Skeletal muscle tissue (tissue), 4 donors: Measurements from ENCODE around the gene ERBB3. TPM values are rescaled to one million over a fixed set of nuclear protein-coding genes. Genes with fewer than 3 reads are reported as not detected.

Experiments
- H3K27ac ChIP-seq: one replicate; pipeline ENCODE4 v1.7.0; 2013; ENCODE audit warnings: mild to moderate bottlenecking, low read depth, low read length, inconsistent platforms
- H3K27me3 ChIP-seq, 3 donors: one replicate each; pipeline ENCODE4 v1.7.0; 2013; ENCODE audit warnings: low read length in 3 of 3; ENCODE audit not compliant: control insufficient read depth in 3 of 3, insufficient read depth in 3 of 3
- H3K36me3 ChIP-seq, 3 donors: one replicate each; pipeline ENCODE4 v1.7.0; 2013; ENCODE audit warnings: low read length in 3 of 3; ENCODE audit not compliant: control insufficient read depth in 3 of 3, insufficient read depth in 3 of 3
- H3K4me1 ChIP-seq, 3 donors: one replicate each; pipeline ENCODE4 v1.7.0; 2013; ENCODE audit warnings: low read length in 3 of 3, mild to moderate bottlenecking in 3 of 3; ENCODE audit not compliant: control insufficient read depth in 3 of 3, insufficient read depth in 3 of 3
- H3K4me3 ChIP-seq, 3 donors: one replicate each; pipeline ENCODE4 v1.7.0; 2013; ENCODE audit warnings: low read length in 3 of 3
- H3K9ac ChIP-seq, 3 donors: one replicate each; pipeline ENCODE4 v1.7.0; 2013; ENCODE audit warnings: low read length in 3 of 3, mild to moderate bottlenecking in 3 of 3, moderate library complexity in 2 of 3, low read depth in 1 of 3
- H3K9me3 ChIP-seq, 3 donors: one replicate each; pipeline ENCODE4 v1.7.0; 2013; ENCODE audit warnings: low read length in 3 of 3; ENCODE audit not compliant: control insufficient read depth in 3 of 3
- total RNA-seq: library from RNA; depleted of rRNA; stranded (reverse); fragments of >200 nt; gene quantifications from one replicate; pipeline ENCODE4 v1.2.3, GENCODE V29; 2014
- donor health status: Osteomylitis.

Gene ERBB3
- total RNA-seq, 1 donor from 2014 or later: 154 TPM

- H3K4me1 ChIP-seq: peaks cover 0 to 3% (median 0%) of the 10 kb centered on the region in 3 donors
- no peak overlapping the region for H3K9ac ChIP-seq
- no peak overlapping the region for H3K27ac ChIP-seq
- H3K4me3 ChIP-seq: no peak overlapping the region
- H3K27me3 ChIP-seq: no peaks in the 10 kb centered on the region
- H3K9me3 ChIP-seq: no peaks in the 10 kb centered on the region
- H3K36me3 ChIP-seq: no peaks in the 10 kb centered on the region
Measured at GRCh38 chr12:56087220-56087619, 7.3 kb downstream of the ERBB3 start.

DNA sequence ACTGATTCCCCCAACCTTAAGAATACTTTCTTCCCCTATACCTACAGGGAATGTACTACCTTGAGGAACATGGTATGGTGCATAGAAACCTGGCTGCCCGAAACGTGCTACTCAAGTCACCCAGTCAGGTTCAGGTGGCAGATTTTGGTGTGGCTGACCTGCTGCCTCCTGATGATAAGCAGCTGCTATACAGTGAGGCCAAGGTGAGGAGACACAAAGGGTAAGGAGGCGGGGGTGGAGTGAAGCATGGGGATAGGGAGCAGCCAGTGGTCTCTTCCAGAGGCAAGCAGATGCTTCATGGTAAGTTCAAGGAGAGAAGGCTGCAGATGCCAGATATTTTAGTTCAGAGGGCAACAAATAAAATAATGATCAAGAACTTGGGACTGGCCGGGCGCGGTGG, 17.8 kb downstream of the ERBB3 start:
- peaks cover 0 to under 1% (median 0%) of the 10 kb centered on the region in 3 donors for H3K4me1 ChIP-seq
- peaks cover 0 to 3% (median 0%) of the 10 kb centered on the region in 3 donors for H3K36me3 ChIP-seq
- H3K27ac ChIP-seq: no peak overlapping the region
- H3K9me3 ChIP-seq: no peaks in the 10 kb centered on the region
- peaks cover 0 to 3% (median 0%) of the 10 kb centered on the region in 3 donors for H3K27me3 ChIP-seq
- H3K4me3 ChIP-seq: no peak overlapping the region
- H3K9ac ChIP-seq: no peak overlapping the region

GRCh38 chr12:56098592-56098991, 18.6 kb downstream of the ERBB3 start:
- H3K4me1 ChIP-seq: peaks cover 5 to 9% (median 8%) of the 10 kb centered on the region in 3 donors
- H3K27ac ChIP-seq: no peak overlapping the region
- H3K27me3 ChIP-seq: peaks cover 0 to 3% (median 0%) of the 10 kb centered on the region in 3 donors
- H3K36me3 ChIP-seq: peaks cover 0 to 3% (median 0%) of the 10 kb centered on the region in 3 donors
- no peaks in the 10 kb centered on the region for H3K9me3 ChIP-seq
- H3K4me3 ChIP-seq: no peak overlapping the region
- H3K9ac ChIP-seq: no peak overlapping the region

GRCh38 chr12:56099787-56100186, 19.8 kb downstream of the ERBB3 start:
- no peak overlapping the region for H3K9ac ChIP-seq
- H3K27me3 ChIP-seq: peaks cover 0 to 3% (median 0%) of the 10 kb centered on the region in 3 donors
- H3K9me3 ChIP-seq: no peaks in the 10 kb centered on the region
- H3K36me3 ChIP-seq: peaks cover 0 to 3% (median 0%) of the 10 kb centered on the region in 3 donors
- no peak overlapping the region for H3K4me3 ChIP-seq
- H3K27ac ChIP-seq: no peak overlapping the region
- peaks cover 8 to 15% (median 9%) of the 10 kb centered on the region in 3 donors for H3K4me1 ChIP-seq

- H3K9ac ChIP-seq: no peak overlapping the region
- peaks cover 16 to 28% (median 22%) of the 10 kb centered on the region in 3 donors for H3K4me1 ChIP-seq
- no peaks in the 10 kb centered on the region for H3K9me3 ChIP-seq
- no peaks in the 10 kb centered on the region for H3K27me3 ChIP-seq
- H3K36me3 ChIP-seq: peaks cover 0 to 3% (median 0%) of the 10 kb centered on the region in 3 donors
- no peak overlapping the region for H3K4me3 ChIP-seq
- no peak overlapping the region for H3K27ac ChIP-seq
Measured at GRCh38 chr12:56101045-56101444, 21.1 kb downstream of the ERBB3 start.

DNA sequence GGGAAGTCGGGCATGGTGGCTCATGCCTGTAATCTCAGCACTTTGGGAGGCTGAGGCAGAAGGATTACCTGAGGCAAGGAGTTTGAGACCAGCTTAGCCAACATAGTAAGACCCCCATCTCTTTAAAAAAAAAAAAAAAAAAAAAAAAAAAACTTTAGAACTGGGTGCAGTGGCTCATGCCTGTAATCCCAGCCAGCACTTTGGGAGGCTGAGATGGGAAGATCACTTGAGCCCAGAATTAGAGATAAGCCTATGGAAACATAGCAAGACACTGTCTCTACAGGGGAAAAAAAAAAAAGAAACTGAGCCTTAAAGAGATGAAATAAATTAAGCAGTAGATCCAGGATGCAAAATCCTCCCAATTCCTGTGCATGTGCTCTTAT, 22.7 kb downstream of the ERBB3 start:
- H3K9me3 ChIP-seq: no peaks in the 10 kb centered on the region
- no peak overlapping the region for H3K27ac ChIP-seq
- H3K9ac ChIP-seq: no peak overlapping the region
- no peak overlapping the region for H3K4me3 ChIP-seq
- peaks cover 7 to 13% (median 11%) of the 10 kb centered on the region in 3 donors for H3K36me3 ChIP-seq
- H3K27me3 ChIP-seq: no peaks in the 10 kb centered on the region
- peaks cover 16 to 32% (median 23%) of the 10 kb centered on the region in 3 donors for H3K4me1 ChIP-seq

DNA sequence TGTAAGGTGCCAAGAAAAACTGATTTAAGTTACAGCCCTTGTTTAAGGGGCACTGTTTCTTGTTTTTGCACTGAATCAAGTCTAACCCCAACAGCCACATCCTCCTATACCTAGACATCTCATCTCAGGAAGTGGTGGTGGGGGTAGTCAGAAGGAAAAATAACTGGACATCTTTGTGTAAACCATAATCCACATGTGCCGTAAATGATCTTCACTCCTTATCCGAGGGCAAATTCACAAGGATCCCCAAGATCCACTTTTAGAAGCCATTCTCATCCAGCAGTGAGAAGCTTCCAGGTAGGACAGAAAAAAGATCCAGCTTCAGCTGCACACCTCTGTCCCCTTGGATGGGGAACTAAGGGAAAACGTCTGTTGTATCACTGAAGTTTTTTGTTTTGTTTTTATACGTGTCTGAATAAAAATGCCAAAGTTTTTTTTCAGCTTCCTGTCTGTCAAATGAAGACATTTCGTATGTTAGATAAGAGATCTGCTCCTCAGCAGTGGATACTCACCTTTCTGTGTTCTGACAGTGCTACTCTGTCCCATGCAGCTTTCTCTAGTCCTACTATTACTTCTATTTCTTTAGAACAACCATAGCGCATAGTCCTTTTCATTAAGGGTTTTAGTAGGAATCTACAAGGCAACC, 23.2 kb downstream of the ERBB3 start:
- H3K9me3 ChIP-seq: no peaks in the 10 kb centered on the region
- peak overlapping the region; percentile 87 for H3K27ac ChIP-seq
- peaks cover 10 to 18% (median 16%) of the 10 kb centered on the region in 3 donors for H3K36me3 ChIP-seq
- peak overlapping the region; percentile 68 to 97 (median 95) for H3K4me3 ChIP-seq
- peaks cover 16 to 32% (median 23%) of the 10 kb centered on the region in 3 donors for H3K4me1 ChIP-seq
- no peaks in the 10 kb centered on the region for H3K27me3 ChIP-seq
- peak overlapping the region; percentile 82 to 98 (median 96) for H3K9ac ChIP-seq

- peak overlapping the region; percentile 87 for H3K27ac ChIP-seq
- no peaks in the 10 kb centered on the region for H3K9me3 ChIP-seq
- peak overlapping the region; percentile 82 to 98 (median 96) for H3K9ac ChIP-seq
- H3K4me1 ChIP-seq: peaks cover 16 to 32% (median 23%) of the 10 kb centered on the region in 3 donors
- H3K4me3 ChIP-seq: peak overlapping the region; percentile 68 to 97 (median 95)
- peaks cover 10 to 24% (median 20%) of the 10 kb centered on the region in 3 donors for H3K36me3 ChIP-seq
- H3K27me3 ChIP-seq: no peaks in the 10 kb centered on the region
Measured at GRCh38 chr12:56103823-56104108, 23.8 kb downstream of the ERBB3 start.

DNA sequence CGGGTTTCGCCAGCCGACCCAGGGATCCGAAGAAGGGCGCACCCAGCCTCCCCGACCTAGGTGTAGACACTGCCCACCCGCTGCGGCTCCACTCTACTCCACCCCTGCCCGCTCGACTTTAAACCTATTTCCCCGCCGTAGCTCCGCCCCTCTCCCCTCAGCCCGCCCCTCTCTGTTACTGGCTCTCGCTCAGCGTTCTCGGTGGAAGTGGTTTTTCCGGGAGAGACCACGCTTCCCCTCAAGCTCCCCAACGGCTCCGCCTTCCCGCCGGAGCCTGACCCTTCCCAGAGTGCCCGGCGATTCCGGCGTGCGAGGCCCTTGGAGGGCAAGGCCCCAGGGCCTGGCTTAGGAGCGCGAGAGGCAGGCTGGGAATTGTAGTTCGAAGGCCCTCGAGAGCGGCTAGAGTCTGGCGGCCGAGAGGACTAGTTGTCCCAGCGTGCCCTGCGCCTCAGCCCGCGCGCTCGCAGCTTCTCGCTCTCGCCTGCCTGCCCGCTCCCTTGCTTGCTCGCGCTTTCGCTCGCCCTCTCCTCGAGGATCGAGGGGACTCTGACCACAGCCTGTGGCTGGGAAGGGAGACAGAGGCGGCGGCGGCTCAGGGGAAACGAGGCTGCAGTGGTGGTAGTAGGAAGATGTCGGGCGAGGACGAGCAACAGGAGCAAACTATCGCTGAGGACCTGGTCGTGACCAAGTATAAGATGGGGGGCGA, 24.3 kb downstream of the ERBB3 start, which contains the start of gene PA2G4:
Gene PA2G4 (plus strand): TSS at position 451 of the 706 bp plus-strand sequence. CDS start 179 bp downstream, at position 630.
- Histone ChIP-seq H3K4me1 (peaks cover 16 to 32% (median 23%) of the 10 kb centered on the region in 3 donors), H3K27ac (peak within 1 kb of the TSS; percentile 87), H3K9ac (peak within 1 kb of the TSS; percentile 91 to 98 (median 96)), H3K27me3 (no peaks in the 10 kb centered on the region), H3K36me3 (peaks cover 12 to 27% (median 23%) of the 10 kb centered on the region in 3 donors), H3K4me3 (peak within 1 kb of the TSS; percentile 68 to 97 (median 95)), H3K9me3 (no peaks in the 10 kb centered on the region)
